Measurements from ENCODE around the gene NR1H3.
"Not testable (repeated sequence)": the region's sequence is repeated elsewhere in the genome, so short reads cannot be mapped to it uniquely, and the experiment has no call there.

Gene NR1H3

DNA sequence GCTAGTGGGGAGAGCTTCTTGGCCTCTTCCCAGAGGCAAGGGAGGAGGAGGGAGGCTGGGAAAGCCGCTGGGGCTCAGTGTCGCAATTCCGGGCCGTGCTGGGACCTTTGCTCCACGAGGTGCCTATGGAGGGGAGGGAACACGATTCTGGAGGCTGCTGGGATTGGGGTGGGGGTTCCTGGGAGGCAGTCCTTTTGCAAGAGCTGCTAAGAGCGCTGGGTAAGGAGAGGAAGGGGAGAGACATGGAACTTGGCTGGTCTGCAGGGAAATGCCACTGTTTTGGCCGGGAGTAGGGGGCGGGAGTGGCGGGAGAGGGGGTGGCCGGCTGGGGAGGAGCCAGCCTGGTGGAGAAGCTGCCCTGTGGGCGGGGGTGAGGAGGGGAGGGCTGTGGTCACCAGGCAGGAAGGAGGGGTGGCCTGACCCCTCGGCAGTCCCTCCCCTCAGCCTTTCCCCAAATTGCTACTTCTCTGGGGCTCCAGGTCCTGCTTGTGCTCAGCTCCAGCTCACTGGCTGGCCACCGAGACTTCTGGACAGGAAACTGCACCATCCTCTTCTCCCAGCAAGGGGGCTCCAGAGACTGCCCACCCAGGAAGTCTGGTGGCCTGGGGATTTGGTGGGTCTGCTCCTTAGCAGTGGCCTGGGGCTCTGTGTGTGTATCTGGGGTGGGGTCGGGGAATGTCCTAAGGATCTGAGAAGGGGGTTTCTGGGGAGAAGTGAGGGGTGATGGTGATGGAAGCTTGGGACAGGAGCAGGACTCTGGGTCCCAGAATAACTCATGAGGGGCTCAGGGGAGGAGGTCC is at the start of gene NR1H3:
TSS of gene NR1H3 (plus strand) at position 480 of the 800 bp plus-strand sequence. CDS start 1,221 bp downstream, outside the sequence.
- no peak for DNase-seq (ENCODE audit: low spot score)

DNA sequence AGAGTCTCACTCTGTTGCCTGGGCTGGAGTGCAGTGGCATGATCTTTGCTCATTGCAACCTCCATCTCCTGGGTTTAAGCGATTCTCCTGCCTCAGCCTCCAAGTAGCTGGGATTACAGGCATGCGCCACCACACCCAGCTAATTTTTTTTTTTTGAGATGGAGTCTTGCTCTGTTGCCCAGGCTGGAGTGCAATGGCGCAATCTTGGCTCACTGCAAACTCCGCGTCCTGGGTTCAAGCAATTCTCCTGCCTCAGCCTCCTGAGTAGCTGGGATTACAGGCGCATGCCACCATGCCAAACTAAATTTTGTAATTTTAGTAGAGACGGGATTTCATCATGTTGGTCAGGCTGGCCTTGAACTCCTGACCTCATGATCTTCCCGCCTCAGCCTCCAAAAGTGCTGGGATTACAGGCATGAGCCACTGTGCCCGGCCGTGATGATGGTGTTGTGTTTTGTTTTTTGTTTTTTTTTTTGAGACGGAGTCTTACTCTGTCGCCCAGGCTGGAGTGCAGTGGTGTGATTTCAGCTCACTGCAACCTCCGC is 49.7 kb upstream of the NR1H3 start:
- DNase-seq (ENCODE audit: low spot score) = not testable (repeated sequence)

DNA sequence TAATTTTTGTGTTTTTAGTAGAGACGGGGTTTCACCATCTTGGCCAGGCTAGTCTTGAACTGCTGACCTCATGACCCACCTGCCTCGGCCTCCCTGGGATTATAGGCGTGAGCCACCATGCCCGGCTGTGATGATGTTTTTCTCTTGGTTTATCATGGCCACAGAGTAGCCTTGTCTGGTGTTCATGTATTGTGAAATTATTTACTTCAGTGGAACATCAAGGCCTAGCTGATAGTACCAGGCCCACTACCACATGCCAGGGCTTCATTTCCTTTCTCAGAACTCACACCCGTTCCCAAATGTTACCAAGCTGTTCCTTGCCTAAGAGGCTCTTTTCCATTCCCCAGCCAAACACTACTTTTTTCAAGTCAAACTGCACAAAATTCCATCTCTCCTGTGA is 49.2 kb upstream of the NR1H3 start:
- no peak for DNase-seq (ENCODE audit: low spot score)

DNA sequence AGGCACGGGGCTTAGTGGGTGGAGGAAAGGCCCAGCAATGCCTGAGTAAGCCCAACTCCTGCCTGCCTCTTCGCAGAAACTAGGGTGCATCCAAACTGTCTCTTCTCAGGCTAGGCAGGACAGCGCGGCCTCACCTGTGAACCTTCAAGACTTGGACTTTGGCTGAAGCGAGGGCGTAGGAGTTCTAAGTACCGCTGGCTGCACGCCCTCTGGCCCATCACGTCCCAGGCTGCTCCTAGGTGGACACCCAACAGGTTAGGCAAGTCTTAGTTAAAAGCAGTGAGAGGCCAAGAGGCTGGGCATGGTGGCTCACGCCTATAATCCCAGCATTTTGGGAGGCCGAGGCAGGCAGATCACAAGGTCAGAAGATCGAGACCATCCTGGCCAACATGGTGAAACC is 44.9 kb upstream of the NR1H3 start:
- DNase-seq (ENCODE audit: low spot score) = no peak

- peak; percentile 92 for DNase-seq (ENCODE audit: low spot score)
Observed at GRCh38 chr11:47213950-47214565, 43.7 kb upstream of the NR1H3 start.

DNA sequence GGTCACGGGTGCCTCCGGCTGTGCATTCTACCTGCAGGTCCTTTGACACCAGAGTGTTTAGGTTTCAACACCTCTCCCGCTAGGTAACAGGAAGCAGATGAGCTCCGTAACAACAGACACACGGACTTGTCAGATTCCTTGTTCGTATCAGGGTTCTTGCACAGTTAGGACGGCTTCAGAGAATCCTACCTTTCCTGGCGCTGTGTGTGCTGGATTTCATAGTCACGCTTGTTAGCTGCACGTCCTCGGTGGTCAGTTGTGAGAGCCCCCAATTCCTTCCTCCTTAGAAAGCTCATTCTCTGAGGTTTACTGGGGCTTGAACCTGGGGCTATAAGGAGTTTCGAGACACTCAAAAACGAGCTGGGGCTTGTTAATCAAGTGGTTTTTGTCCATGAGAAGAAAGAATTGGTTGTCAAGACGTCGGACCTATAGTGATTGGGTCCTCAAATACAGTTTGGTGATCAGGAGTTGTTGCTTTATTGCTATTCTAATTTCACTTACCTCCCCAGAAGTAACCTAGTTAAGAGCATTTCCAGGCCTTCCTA is 42.4 kb upstream of the NR1H3 start:
- DNase-seq (ENCODE audit: low spot score) = no peak

DNA sequence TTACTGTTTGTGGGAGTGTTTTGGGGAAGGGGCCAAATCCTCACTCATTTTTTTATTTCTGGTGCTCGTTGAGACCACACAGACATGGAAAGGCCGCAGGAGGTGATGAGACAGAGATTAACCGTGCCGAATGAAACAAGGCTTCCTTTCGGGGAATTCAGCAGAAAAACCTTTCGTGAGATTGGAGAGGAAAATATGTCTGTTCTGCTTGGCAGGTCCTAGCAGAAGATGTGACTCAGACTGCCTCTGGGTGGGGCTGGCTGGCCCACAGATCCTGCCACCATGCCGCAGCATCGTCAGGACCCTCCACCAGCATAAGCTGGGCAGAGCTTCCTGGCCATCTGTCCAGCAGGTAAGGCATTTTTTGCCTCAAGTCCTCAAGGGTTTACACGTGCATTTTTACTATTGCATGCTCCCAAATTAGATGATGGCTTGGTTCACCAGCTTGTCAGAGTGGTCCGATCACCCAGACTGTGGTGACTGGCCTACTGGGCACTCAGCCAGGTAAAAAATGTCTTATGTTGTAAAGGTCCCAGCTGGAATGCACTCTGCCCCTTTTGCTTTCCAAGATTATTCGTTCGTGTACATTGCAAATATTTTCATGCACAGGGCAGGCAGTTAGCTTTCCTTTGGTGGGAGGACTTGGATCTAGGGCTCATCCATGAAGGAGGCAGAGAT is 41.5 kb upstream of the NR1H3 start:
- peak; percentile 83 for DNase-seq (ENCODE audit: low spot score)

DNA sequence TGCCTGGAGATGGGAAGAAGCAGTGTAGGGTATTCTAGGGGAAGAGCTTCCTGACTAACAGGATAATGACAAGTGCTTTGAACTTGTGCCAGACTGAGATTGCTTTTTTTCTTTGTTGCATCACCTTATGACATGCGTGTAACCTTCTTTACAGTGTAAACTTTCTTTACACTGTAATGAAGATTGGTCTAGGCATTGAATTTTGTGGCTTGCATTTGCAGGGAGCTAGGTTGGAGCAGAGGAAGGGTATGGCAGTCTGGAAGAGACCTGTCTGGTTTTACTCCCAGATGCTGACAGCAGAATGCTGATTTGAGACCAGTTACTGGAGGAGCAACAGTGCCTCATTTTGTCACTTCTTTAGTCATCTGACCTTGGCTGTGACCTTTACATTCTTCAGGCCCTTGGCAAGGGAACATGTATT is 37.4 kb upstream of the NR1H3 start:
- DNase-seq (ENCODE audit: low spot score) = peak; percentile 77

GRCh38 chr11:47222696-47223095 is 35.1 kb upstream of the NR1H3 start:
- no peak for DNase-seq (ENCODE audit: low spot score)

GRCh38 chr11:47225552-47226400 is 32.0 kb upstream of the NR1H3 start:
- DNase-seq (ENCODE audit: low spot score) = no peak

- no peak for DNase-seq (ENCODE audit: low spot score)
Observed at GRCh38 chr11:47229161-47229560, 28.6 kb upstream of the NR1H3 start.

DNA sequence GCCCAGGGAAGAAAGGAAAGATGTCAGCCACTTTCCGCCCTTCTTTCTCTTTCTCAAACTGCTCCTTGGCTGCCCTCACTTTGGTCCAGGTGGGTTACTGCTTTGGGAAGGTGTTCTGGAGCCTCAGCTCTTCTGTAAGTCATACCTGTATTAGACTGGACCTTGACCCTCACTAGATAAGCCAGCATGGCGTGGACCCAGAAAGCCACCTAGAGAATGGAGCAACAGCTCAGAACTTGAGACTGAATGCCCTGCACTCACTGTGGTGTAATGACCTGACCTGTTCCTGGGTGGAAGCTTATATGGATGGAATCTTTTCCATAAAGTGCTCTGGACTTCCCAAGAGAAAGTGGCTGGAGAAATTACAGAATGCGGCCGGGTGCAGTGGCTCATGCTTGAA is 24.7 kb upstream of the NR1H3 start:
- DNase-seq (ENCODE audit: low spot score) = no peak

DNA sequence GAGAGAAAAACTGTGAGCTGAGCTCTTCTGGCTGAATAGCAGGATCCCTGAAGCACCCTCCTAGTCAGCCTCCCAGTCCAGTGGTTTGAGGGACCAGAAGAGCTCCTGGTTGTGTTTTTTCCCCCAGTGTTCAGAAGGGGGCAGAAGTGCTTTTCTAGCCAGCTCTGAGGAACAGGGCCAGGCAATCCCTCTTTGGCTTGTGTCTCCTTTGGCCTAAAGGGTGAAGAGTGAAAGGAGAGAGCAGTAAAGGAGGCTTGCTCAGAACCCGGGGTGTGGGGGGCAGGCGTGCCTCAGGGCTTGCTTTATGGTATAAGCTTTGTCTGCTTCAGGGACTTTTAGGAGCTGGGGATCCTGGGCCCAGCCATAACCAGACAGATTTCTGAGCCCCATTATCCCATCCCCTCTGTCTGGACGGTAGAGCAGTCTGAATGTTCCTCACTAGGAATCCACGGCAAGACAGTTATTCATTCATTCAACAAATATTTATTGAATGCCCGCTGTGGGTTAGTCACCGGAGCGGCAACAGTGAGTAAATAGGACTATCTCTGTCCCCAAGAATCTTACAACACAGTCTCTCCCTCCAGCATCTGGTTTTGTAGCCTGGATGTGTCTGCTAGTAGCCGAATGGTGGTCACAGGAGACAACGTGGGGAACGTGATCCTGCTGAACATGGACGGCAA is 23.7 kb upstream of the NR1H3 start:
- DNase-seq (ENCODE audit: low spot score) = peak; percentile 27

- no peak for DNase-seq (ENCODE audit: low spot score)
Observed at GRCh38 chr11:47234669-47235100, 23.1 kb upstream of the NR1H3 start.

DNA sequence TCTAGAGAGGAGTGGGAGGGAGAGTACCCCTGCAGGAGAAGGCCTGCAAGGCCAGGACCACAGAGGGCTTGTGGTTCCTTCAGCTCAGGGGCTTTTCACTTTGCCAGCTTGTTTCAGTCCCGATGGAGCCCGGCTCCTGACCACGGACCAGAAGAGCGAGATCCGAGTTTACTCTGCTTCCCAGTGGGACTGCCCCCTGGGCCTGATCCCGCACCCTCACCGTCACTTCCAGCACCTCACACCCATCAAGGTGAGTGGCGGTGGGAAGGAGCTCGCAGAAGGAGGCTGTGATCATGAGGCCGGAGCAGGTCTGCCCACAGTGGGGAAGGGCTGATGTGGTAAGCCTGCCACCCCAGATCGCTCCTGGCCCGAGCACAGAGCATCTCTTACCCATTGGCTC is 22.6 kb upstream of the NR1H3 start:
- no peak for DNase-seq (ENCODE audit: low spot score)

GRCh38 chr11:47236482-47236881 is 21.3 kb upstream of the NR1H3 start:
- DNase-seq (ENCODE audit: low spot score) = peak; percentile 30

DNA sequence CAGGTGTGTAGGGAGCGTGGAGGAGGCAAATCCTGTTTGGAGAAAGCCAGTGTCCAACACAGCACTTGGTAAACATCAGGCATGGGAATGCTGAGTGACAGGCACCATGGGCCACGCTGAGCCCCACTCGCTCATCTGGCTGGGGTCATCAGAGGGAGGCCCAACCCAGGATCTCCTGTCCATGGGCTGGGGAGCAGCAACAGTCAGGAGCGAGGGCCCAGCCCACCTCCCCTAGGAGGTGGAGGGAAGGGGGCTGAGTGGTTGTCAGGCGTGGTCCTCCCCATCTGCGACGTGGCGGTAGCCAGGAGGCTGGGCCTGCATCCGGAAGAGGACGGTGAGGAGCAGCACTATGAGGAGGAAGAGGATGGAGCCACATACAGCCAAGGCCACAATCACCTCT is 17.9 kb upstream of the NR1H3 start:
- no peak for DNase-seq (ENCODE audit: low spot score)

DNA sequence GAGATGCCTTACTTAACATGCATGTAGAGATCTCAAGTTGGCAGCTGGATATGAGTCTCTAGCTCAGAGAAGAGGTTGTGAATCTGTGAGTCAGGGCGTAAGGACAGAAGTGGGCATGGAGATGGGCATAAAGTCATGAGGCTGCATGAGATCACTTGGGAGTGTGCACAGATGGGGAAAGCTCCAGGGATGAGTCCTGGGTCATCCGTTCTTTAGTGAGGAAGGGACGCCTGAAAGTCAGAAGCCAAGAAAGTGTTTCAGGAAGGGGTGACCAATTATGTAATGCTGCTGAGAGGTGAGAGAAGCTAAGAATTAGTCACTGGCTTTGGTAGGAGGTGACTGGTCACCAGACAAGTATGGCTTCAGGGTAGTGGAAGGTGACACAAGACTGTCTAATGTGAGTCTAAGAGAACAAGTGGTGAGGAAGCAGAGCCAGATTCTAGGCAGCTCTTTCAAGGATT is 15.9 kb upstream of the NR1H3 start:
- peak; percentile 67 for DNase-seq (ENCODE audit: low spot score)

- DNase-seq (ENCODE audit: low spot score) = no peak
Observed at GRCh38 chr11:47242596-47243192, 15.1 kb upstream of the NR1H3 start.

DNA sequence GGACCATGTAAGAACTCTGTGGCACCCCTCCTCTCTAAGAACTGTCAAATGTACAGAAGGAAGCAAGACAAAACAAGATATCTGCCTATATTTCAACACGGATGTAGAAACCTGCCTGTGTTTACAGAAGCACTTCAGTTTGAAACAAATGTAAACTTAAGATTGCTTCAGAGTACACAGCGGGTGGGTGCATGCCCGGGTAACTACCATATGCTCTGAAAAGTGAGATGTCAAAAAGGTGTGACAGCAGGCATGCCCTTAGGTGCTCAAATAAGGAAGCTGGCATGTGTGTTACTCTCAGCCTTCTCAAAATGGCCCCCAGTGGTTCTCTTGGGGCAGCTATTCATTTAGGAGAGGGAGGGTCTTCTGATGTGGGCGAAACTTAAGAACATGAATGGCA is 14.3 kb upstream of the NR1H3 start:
- no peak for DNase-seq (ENCODE audit: low spot score)
